OCI-LY1 (cell line): ENCODE measurements around the gene ZXDC.

Experiments
- CTCF ChIP-seq: fragments of 200-600 bp; sonication (generic), shearing (Covaris generic); IDR thresholded peaks from 2 replicates; pipeline ENCODE4 v1.5.1; 2017; ENCODE audit warnings: mild to moderate bottlenecking, antibody characterized with exemption, low read length, moderate library complexity, mixed read lengths
- EZH2 ChIP-seq: fragments of 200-600 bp; sonication (generic), shearing (Covaris generic); IDR thresholded peaks from 2 replicates; pipeline ENCODE4 v1.8.0; 2017; ENCODE audit warnings: borderline replicate concordance, mixed run types, mild to moderate bottlenecking, antibody characterized with exemption, low read length, moderate library complexity, mixed read lengths

- no peak for TF ChIP-seq CTCF
- TF ChIP-seq EZH2, result no peak
Observed at GRCh38 chr3:126439346-126439967, 36.2 kb downstream of the ZXDC start.
